ENCODE data around the gene PRG2. TPM values are rescaled to one million over a fixed set of nuclear protein-coding genes. Genes with fewer than 3 reads are reported as not detected.
A peak's percentile ranks its signal among the peaks of the same experiment; 100 is the strongest.

The PRG2 gene
- total and polyA plus RNA-seq, 9 of the 15 experiments (the other 6 are each of a cell fraction or from before 2014, with no cell fraction given) = 1.8 to 78.0 (median 26.6) TPM

DNA sequence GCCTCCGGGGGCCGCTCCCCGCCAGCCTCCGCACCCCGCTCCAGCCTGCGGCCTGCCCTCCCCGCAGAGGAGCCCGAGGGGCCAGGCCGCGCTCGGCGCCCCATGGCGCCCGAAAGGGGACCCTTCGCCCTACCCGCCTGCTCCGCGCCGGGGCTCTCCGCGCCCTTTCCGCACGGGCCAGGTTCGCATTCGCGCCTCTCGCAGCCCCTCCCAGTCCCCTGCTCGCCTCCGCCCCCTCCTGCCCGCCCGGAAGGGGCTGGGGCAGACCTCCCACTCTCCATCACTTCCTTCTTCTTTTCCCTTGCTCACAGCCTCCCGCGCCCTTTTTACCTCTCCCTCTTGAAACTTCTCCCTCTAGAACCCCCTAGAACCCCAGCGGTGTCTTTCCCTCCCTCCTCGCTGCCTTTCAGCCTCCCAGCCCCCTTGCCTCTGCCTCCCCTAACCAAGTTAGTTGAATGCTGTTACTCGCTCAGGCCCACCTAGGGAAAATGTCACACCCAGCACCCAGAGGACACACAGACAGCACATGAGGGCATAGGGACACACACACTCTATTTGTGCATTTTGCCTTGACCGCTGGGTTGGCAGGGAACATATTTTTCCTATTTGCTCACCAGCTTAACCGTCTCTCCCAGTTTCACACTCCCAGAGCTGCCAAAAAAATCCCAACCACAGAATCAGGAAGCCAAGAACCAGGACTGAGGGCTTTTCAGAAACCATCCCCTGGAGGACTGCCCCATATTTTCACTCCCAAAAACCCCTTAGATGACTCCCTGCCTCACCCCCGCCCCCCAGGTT lies 36.7 kb upstream of the PRG2 start, which contains the start of gene SLC43A3:
Gene SLC43A3, minus strand, starts transcription at position 193 of the 798 bp plus-strand sequence. CDS start 949 bp downstream, outside the sequence.
- H3K4me2 ChIP-seq (ENCODE audit: insufficient read depth, low read length) = peak within 1 kb of the TSS; percentile 90
- intact Hi-C loops (cut with micrococcal nuclease) = no loop called here
- no peaks in the 10 kb centered on the region for H3K9me3 ChIP-seq (replicated peaks; ENCODE audit: control insufficient read depth, insufficient read depth, low read depth, low read length)
- FAIRE-seq (peak; percentile 49), DNase-seq (ENCODE audit: extremely low read depth in 1 of 4, low spot score in 3 of 4) (peak; percentile 83 to 93 (median 90)), ATAC-seq (peak; percentile 85)
- in situ Hi-C loops (cut with MboI) = no loop called here
- TSS peak; percentile 38 for BruUV-seq (replicated peaks)
- H3K79me2 ChIP-seq (ENCODE audit: control insufficient read depth, insufficient read depth, low read length) = peaks cover 51% of the 10 kb centered on the region
- peak within 1 kb of the TSS; percentile 72 for H3K4me3 ChIP-seq
- peaks cover 12% of the 10 kb centered on the region; the same call in 1 of the 2 replicates for H4K20me1 ChIP-seq (replicated peaks; ENCODE audit: control insufficient read depth, insufficient read depth, low read length)
- peak within 1 kb of the TSS; percentile 91 for H3K27ac ChIP-seq (ENCODE audit: extremely low read depth, low read depth, low read length)
- H3K9me1 ChIP-seq (ENCODE audit: control insufficient read depth, insufficient read depth, low read length) = peaks cover 7% of the 10 kb centered on the region
- CTCF ChIA-PET (ENCODE audit: low intra/inter-chr PET ratio) = no interaction called here
- POLR2A ChIA-PET = interaction anchor here (0.6 to 1.4 kb wide), 7 partner anchors 9 to 114 kb away, joined by 3 to 7 read pairs (median 3); no protein-coding TSS in a partner anchor
- H3K36me3 ChIP-seq (ENCODE audit: control insufficient read depth, insufficient read depth, low read length) = peaks cover 41% of the 10 kb centered on the region
- peak within 1 kb of the TSS; percentile 96 to 98 for H3K9ac ChIP-seq (ENCODE audit: insufficient read depth in 1 of 2, low read depth in 2 of 2, low read length in 2 of 2)
- H3K4me1 ChIP-seq (replicated peaks in 1 of 2; ENCODE audit: control insufficient read depth in 2 of 2, insufficient read depth in 2 of 2, low read length in 2 of 2) = peaks cover 43 to 59% of the 10 kb centered on the region in 2 experiments
- peak within 1 kb of the TSS; percentile 91 for H2AFZ ChIP-seq (ENCODE audit: low read depth, low read length)
- H3K27me3 ChIP-seq (ENCODE audit: control insufficient read depth in 2 of 2, insufficient read depth in 2 of 2, low read length in 2 of 2) = no peaks in the 10 kb centered on the region
- 8% methylated on average over 19 of the region's 39 CpGs for WGBS (ENCODE audit: insufficient coverage, low coverage, missing lambda C conversion rate)
- no peak for TF ChIP-seq CBFA2T2 (conservative IDR thresholded peaks at IDR 0.05)
- TF ChIP-seq, protein P1, sequence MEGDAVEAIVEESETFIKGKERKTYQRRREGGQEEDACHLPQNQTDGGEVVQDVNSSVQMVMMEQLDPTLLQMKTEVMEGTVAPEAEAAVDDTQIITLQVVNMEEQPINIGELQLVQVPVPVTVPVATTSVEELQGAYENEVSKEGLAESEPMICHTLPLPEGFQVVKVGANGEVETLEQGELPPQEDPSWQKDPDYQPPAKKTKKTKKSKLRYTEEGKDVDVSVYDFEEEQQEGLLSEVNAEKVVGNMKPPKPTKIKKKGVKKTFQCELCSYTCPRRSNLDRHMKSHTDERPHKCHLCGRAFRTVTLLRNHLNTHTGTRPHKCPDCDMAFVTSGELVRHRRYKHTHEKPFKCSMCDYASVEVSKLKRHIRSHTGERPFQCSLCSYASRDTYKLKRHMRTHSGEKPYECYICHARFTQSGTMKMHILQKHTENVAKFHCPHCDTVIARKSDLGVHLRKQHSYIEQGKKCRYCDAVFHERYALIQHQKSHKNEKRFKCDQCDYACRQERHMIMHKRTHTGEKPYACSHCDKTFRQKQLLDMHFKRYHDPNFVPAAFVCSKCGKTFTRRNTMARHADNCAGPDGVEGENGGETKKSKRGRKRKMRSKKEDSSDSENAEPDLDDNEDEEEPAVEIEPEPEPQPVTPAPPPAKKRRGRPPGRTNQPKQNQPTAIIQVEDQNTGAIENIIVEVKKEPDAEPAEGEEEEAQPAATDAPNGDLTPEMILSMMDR (IDR thresholded peaks at IDR 0.05 in 2 of 3, conservative IDR thresholded peaks at IDR 0.05 in 1 of 3; ENCODE audit: insufficient read depth in 2 of 3, low read depth in 1 of 3, low read length in 3 of 3) = 0 out of 6 replicates have a peak, but pooled peaks of 1 of the 3 experiments have one; percentile 1
- peak in 1 of 2 experiments; percentile 57; a peak in 2 of 4 replicates for TF ChIP-seq HDAC1 (IDR thresholded peaks at IDR 0.05)
- no peak for TF ChIP-seq DNMT1 (IDR thresholded peaks at IDR 0.05)
- TF ChIP-seq CREM (IDR thresholded peaks at IDR 0.05; ENCODE audit: low read depth) = peak; percentile 54; the same call in 1 of the 2 replicates
- TF ChIP-seq BMI1 (IDR thresholded peaks at IDR 0.05; ENCODE audit: low read length) = no peak
- no peak for TF ChIP-seq U2AF1 (optimal IDR thresholded peaks at IDR 0.05; ENCODE audit: low read depth, low read length)
- TF ChIP-seq HDGF (IDR thresholded peaks at IDR 0.05) = 0 out of 2 replicates have a peak, but pooled peaks have one; percentile 41
- peak; percentile 81 for TF ChIP-seq SUPT5H (IDR thresholded peaks at IDR 0.05)
- no peak for TF ChIP-seq ZNF165 (CRISPR knock-in tag; IDR thresholded peaks at IDR 0.05; ENCODE audit: borderline replicate concordance)
- no peak for TF ChIP-seq ZNF354B (CRISPR knock-in tag; IDR thresholded peaks at IDR 0.05)
- no peak; the same call in 1 of the 2 replicates for TF ChIP-seq RB1 (IDR thresholded peaks at IDR 0.05; ENCODE audit: low read depth)
- TF ChIP-seq, protein P2, sequence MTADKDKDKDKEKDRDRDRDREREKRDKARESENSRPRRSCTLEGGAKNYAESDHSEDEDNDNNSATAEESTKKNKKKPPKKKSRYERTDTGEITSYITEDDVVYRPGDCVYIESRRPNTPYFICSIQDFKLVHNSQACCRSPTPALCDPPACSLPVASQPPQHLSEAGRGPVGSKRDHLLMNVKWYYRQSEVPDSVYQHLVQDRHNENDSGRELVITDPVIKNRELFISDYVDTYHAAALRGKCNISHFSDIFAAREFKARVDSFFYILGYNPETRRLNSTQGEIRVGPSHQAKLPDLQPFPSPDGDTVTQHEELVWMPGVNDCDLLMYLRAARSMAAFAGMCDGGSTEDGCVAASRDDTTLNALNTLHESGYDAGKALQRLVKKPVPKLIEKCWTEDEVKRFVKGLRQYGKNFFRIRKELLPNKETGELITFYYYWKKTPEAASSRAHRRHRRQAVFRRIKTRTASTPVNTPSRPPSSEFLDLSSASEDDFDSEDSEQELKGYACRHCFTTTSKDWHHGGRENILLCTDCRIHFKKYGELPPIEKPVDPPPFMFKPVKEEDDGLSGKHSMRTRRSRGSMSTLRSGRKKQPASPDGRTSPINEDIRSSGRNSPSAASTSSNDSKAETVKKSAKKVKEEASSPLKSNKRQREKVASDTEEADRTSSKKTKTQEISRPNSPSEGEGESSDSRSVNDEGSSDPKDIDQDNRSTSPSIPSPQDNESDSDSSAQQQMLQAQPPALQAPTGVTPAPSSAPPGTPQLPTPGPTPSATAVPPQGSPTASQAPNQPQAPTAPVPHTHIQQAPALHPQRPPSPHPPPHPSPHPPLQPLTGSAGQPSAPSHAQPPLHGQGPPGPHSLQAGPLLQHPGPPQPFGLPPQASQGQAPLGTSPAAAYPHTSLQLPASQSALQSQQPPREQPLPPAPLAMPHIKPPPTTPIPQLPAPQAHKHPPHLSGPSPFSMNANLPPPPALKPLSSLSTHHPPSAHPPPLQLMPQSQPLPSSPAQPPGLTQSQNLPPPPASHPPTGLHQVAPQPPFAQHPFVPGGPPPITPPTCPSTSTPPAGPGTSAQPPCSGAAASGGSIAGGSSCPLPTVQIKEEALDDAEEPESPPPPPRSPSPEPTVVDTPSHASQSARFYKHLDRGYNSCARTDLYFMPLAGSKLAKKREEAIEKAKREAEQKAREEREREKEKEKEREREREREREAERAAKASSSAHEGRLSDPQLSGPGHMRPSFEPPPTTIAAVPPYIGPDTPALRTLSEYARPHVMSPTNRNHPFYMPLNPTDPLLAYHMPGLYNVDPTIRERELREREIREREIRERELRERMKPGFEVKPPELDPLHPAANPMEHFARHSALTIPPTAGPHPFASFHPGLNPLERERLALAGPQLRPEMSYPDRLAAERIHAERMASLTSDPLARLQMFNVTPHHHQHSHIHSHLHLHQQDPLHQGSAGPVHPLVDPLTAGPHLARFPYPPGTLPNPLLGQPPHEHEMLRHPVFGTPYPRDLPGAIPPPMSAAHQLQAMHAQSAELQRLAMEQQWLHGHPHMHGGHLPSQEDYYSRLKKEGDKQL (CRISPR knock-in tag; IDR thresholded peaks at IDR 0.05; ENCODE audit: borderline replicate concordance) = no peak
- TF ChIP-seq KHSRP (IDR thresholded peaks at IDR 0.05) = no peak
- TF ChIP-seq RBBP5 (IDR thresholded peaks at IDR 0.05; ENCODE audit: borderline replicate concordance, insufficient read depth, low read length, poor library complexity, severe bottlenecking) = peak; percentile 58
- no peak for TF ChIP-seq ZC3H4 (CRISPR knock-in tag; IDR thresholded peaks at IDR 0.05; ENCODE audit: borderline replicate concordance)

All from K562 (cell line).